ENCODE results near the gene BICRA.
"Not testable (repeated sequence)": the region's sequence is repeated elsewhere in the genome, so short reads cannot be mapped to it uniquely, and the experiment has no call there.

Gene BICRA

GRCh38 chr19:47631681-47632446 is 22.9 kb downstream of the BICRA start:
- no peak for DNase-seq (ENCODE audit: low read depth)

- DNase-seq (ENCODE audit: low read depth), result no peak
Measured at GRCh38 chr19:47633517-47633916, 24.6 kb downstream of the BICRA start.

GRCh38 chr19:47633996-47634395 is 25.1 kb downstream of the BICRA start:
- DNase-seq (ENCODE audit: low read depth), result no peak

- DNase-seq (ENCODE audit: low read depth), result not testable (repeated sequence)
Measured at GRCh38 chr19:47635152-47635754, 26.3 kb downstream of the BICRA start.

- DNase-seq (ENCODE audit: low read depth), result no peak
Measured at GRCh38 chr19:47637550-47637949, 28.6 kb downstream of the BICRA start.

GRCh38 chr19:47641891-47642485 is 33.1 kb downstream of the BICRA start:
- DNase-seq (ENCODE audit: low read depth), result no peak

- no peak for DNase-seq (ENCODE audit: low read depth)
Measured at GRCh38 chr19:47643281-47643680, 34.3 kb downstream of the BICRA start.

- DNase-seq (ENCODE audit: low read depth), result no peak
Measured at GRCh38 chr19:47644199-47644598, 35.3 kb downstream of the BICRA start.

GRCh38 chr19:47644743-47645482 is 36.0 kb downstream of the BICRA start:
- no peak for DNase-seq (ENCODE audit: low read depth)

GRCh38 chr19:47646924-47647323 is 38.0 kb downstream of the BICRA start:
- no peak for DNase-seq (ENCODE audit: low read depth)

GRCh38 chr19:47649588-47649987 is 40.7 kb downstream of the BICRA start:
- no peak for DNase-seq (ENCODE audit: low read depth)

- no peak for DNase-seq (ENCODE audit: low read depth)
Measured at GRCh38 chr19:47650700-47651099, 41.8 kb downstream of the BICRA start.

- no peak for DNase-seq (ENCODE audit: low read depth)
Measured at GRCh38 chr19:47651132-47651531, 42.2 kb downstream of the BICRA start.

- no peak for DNase-seq (ENCODE audit: low read depth)
Measured at GRCh38 chr19:47651691-47652090, 42.8 kb downstream of the BICRA start.

- no peak for DNase-seq (ENCODE audit: low read depth)
Measured at GRCh38 chr19:47652285-47652684, 43.4 kb downstream of the BICRA start.

- no peak for DNase-seq (ENCODE audit: low read depth)
Measured at GRCh38 chr19:47653856-47654255, 44.9 kb downstream of the BICRA start.

GRCh38 chr19:47657719-47658118 is 48.8 kb downstream of the BICRA start:
- no peak for DNase-seq (ENCODE audit: low read depth)

GRCh38 chr19:47658431-47659348 is 49.8 kb downstream of the BICRA start:
- no peak for DNase-seq (ENCODE audit: low read depth)

GRCh38 chr19:47660435-47660832 is 51.5 kb downstream of the BICRA start:
- DNase-seq (ENCODE audit: low read depth), result no peak

GRCh38 chr19:47661161-47661560 is 52.2 kb downstream of the BICRA start:
- DNase-seq (ENCODE audit: low read depth), result no peak

- no peak for DNase-seq (ENCODE audit: low read depth)
Measured at GRCh38 chr19:47661611-47662010, 52.7 kb downstream of the BICRA start.

Data from ELR (cell line).